ENCODE results near the gene LRRC75A.

- TF ChIP-seq CTCF (IDR thresholded peaks at IDR 0.05; ENCODE audit: low read depth, low read length) (no peak), POLR2A (IDR thresholded peaks at IDR 0.05; ENCODE audit: extremely low read depth, insufficient read length) (no peak)
Observed at GRCh38 chr17:16488968-16489337, 3.0 kb downstream of the LRRC75A start.
